ENCODE results near the gene SUSD2.
"Not testable (repeated sequence)": the region's sequence is repeated elsewhere in the genome, so short reads cannot be mapped to it uniquely, and the experiment has no call there.

The SUSD2 gene

DNA sequence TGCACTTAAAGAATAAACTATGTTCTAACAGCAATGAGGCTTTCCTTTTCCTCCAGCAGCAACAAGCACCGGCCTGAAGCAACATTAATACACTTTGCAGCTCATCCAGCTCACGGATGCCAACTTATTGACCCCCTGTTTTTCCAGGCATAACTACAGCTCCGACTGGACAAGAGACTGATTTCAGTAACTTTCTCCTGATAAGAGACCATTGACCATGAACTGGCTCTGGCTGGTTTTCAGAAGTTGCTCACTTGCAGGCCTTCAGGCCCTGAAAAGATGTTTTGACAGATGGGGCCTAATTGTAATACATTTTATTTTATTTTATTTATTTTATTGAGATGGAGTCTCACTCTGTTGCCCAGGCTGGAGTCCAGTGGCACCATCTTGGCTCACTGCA, 36.1 kb downstream of the SUSD2 start:
- no peak for DNase-seq

GRCh38 chr22:24219750-24220149, 38.5 kb downstream of the SUSD2 start:
- no peak for DNase-seq

DNA sequence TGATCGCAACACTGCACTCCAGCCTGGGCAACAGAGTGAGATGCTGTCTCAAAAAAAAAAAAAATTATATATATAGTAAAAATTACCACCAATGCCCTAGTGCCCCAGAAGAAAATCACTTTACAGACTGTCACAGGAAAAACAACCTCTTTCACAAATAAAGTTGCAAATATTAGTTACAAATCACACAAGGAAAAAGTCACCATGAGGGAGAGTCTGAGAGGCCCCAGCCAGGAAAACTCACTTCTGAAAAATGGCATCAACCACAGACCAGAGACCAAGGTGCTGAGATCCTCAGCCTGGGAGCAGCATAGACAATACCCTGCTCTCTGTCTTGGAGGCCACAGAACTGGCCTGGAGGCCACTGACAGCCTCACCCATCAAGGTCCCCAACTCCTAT, 43.2 kb downstream of the SUSD2 start:
- no peak for DNase-seq

DNA sequence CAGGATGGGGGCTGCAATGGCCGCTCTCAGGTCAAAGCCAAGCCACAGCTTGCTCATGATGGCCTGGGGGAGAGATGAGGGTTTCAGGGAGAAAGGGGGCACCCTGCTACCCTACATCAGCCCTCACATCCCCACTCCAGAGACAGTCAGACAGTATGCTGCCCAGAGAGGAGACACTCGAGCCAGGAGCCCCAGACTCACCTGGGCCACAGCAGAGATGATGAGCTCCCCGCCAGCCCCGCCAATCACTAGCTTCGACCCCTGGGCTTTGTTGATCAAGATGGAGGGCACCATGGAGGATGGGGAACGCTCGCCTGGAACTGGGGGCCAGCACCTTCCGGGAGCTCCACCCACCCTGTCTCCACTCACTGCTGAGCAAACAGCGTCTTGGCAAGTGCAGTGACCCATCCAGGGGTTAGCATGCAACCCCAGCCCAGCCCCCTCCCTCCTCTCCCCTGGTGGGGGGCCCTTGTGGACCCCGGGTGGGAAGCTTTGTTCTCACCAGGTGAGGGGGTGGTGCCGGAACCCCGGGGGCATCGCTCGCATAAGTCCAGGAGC, 43.8 kb downstream of the SUSD2 start:
- DNase-seq: no peak

DNA sequence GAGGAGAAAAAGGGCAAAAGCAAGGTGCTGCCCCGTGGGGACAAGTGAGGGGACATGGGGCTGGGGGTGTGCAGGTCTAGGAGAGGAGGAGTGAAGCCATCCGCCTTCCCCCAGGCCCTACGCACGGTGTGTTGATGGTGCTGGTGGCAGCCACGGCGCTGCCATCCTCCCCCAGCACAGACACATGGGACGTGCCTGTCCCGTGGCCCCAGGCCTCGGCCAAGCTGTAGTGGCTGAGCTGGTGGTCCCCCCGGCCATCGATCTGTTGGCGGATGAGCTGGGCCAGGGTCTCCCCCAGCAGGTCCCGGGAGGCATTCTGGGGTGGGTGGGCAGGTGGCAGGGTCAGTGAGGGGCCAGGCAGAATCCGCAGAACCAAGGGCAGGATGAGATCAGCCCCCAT, 44.7 kb downstream of the SUSD2 start:
- no peak for DNase-seq

DNA sequence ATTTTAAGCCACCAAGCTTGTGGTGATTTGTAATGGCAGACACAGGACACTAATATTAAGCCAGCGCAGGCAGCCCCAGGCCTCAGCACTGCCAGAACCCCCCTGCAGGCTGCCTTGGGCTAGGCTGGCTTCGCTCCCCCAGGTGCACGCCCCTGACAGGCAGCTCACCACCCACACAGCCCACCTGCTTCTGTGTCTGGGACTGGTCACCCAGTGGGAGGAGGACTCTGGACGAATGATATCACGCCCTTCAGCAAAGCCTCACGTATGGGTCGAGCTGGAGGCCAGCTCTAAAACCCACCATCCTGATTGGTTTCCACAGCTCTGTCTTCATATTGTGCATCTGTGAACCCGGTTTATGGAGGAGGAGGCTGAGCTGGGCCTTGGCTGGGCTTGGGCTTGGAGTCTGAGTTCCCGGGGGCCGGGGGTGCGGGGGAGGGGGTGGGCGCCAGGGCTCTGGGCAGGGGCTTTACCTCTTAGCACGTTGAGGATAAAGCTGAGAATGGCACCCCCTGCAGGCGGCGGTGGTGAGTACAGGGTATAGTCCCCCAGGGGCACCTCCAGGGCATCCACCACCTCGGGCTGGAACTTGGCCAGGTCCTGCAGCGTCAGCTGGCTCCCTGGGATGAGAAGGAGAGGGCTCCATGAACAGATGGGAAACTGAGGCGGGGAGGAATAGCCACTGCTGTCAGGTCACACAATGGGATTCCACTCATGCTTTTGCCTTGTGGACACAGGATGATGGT, 49.8 kb downstream of the SUSD2 start:
- DNase-seq: no peak

DNA sequence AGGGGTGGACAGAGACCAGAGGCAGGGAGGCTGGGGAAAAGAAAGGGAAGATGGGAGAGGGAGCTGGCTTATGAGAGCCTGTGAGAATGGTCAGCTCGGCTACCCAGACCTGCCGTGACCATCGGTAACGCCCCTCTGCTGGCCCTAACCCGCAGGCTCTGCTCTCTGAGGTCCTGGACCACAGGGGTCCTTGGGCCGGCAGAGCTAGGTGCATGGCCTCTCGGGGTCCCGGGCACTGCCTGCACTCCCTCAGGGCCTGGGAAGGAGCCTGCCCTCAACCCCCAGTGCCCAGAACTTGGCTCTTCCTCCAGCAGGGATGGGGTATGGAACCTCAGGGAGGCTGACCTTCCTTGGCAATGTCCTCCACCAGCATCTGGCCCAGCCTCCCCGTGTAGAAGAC, 50.4 kb downstream of the SUSD2 start:
- no peak for DNase-seq

GRCh38 chr22:24232124-24232523, 50.8 kb downstream of the SUSD2 start:
- no peak for DNase-seq

GRCh38 chr22:24232725-24233124, 51.4 kb downstream of the SUSD2 start:
- DNase-seq: no peak

- DNase-seq: no peak
Measured at GRCh38 chr22:24233235-24233634, 51.9 kb downstream of the SUSD2 start.

DNA sequence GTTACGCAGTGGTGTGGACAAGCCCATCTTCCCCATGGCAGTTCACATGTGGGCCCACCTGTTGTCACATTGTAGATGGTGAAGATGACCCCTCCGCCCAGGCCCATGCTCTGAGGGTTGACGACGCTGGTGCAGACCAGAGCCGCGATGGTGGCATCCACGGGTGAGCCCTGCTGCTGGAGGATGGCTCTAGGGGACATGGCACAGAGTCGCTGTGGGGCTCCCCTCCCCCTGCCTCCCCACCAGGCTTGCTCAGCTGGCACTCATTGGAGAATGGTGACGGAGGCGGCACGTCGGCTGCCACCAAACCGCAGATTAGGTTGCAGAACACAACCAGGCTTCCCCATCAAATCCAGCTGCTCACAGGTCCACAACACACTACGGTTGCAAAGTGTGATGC, 52.5 kb downstream of the SUSD2 start:
- DNase-seq: no peak

- no peak for DNase-seq
Measured at GRCh38 chr22:24235315-24235714, 54.0 kb downstream of the SUSD2 start.

DNA sequence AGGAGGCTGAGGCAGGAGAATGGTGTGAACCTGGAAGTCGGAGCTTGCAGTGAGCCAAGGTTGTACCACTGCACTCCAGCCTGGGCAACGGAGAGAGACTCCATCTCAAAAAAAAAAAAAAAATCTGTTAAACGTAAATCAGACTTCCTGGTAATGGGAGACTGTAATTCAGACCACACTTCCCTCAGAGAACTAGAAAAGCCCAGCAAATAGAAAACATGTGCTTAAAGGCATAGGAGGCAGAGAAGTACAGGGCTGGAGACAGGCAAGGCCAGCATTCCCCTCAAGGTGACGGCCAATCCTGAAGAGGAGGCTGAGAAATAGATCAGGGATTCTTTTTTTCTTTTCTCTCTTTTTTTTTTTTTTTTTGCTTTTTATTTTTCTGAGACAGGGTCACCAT, 55.4 kb downstream of the SUSD2 start:
- DNase-seq: no peak

GRCh38 chr22:24238101-24238694, 56.9 kb downstream of the SUSD2 start:
- not testable (repeated sequence) for DNase-seq
